Activated CD4-positive, alpha-beta memory T cell treated with anti-CD3 and anti-CD28 coated beads for 36 hours (primary cell): ENCODE results near the gene LGR6. TPM values are rescaled to one million over a fixed set of nuclear protein-coding genes. Genes with fewer than 3 reads are reported as not detected.

ENCODE experiments used
- CTCF ChIA-PET: fragments of 350-600 bp; sonication (Branson Sonifier 250); formaldehyde crosslinking; loops from one replicate; lab custom pipeline; 2021; ENCODE audit warnings: antibody characterized with exemption, inconsistent platforms; lab: Charles Lee
- POLR2A ChIA-PET: fragments of 350-600 bp; sonication (Branson Sonifier 250); formaldehyde crosslinking; loops from one replicate; lab custom pipeline; 2021; ENCODE audit warnings: antibody characterized with exemption; lab: Charles Lee
- DNase-seq: peaks from one replicate; pipeline ENCODE4 v3.0.0-alpha.2; 2020
- H3K27ac Mint-ChIP-seq: one replicate; pipeline ENCODE4 v1.8.0; 2021; ENCODE audit warnings: mixed read lengths
- H3K27me3 Mint-ChIP-seq: one replicate; pipeline ENCODE4 v1.8.0; 2021; ENCODE audit warnings: mixed read lengths
- H3K36me3 Mint-ChIP-seq: one replicate; pipeline ENCODE4 v1.8.0; 2021; ENCODE audit warnings: mixed read lengths
- H3K4me1 Mint-ChIP-seq: one replicate; pipeline ENCODE4 v1.8.0; 2021; ENCODE audit warnings: low read depth, mixed read lengths
- H3K4me3 Mint-ChIP-seq: one replicate; pipeline ENCODE4 v1.8.0; 2021; ENCODE audit warnings: mild to moderate bottlenecking, mixed read lengths
- H3K9me3 Mint-ChIP-seq: one replicate; pipeline ENCODE4 v1.8.0; 2021; ENCODE audit warnings: mixed read lengths
- intact Hi-C: fragments of 100-400 bp; cut with micrococcal nuclease; formaldehyde crosslinking; loops from one replicate; pipeline ENCODE4 v1.15.1; 2023
- total RNA-seq, 2 experiments: library from RNA; stranded (reverse); gene quantifications; one replicate each; pipeline ENCODE4 v1.2.3, GENCODE V29; 2021

LGR6 gene
- total RNA-seq, 2 experiments from 2014 or later: 0.05 to 0.10 TPM

- no peak for DNase-seq
- H3K4me1 Mint-ChIP-seq: peaks cover 11% of the 10 kb centered on the region
- H3K9me3 Mint-ChIP-seq: no peaks in the 10 kb centered on the region
- ChIA-PET CTCF (interaction anchor here (1.3 to 2.8 kb wide), 2 partner anchors 13 to 114 kb away, joined by 5 to 16 read pairs; no protein-coding TSS in a partner anchor), POLR2A (no interaction called here)
- H3K27ac Mint-ChIP-seq: no peak overlapping the region
- no peaks in the 10 kb centered on the region for H3K36me3 Mint-ChIP-seq
- H3K4me3 Mint-ChIP-seq: no peak overlapping the region
- H3K27me3 Mint-ChIP-seq: no peaks in the 10 kb centered on the region
- intact Hi-C loops: no loop called here
These were observed 8.4 kb downstream of the LGR6 start for GRCh38 chr1:202201971-202202370.

GRCh38 chr1:202202500-202203168, 9.0 kb downstream of the LGR6 start:
- intact Hi-C loops: no loop called here
- DNase-seq: no peak
- no peaks in the 10 kb centered on the region for H3K36me3 Mint-ChIP-seq
- ChIA-PET CTCF (interaction anchor here (0.6 to 2.2 kb wide), 3 partner anchors 10 to 133 kb away, joined by 3 to 8 read pairs (median 3); partner anchors contain the start of gene LGR6), POLR2A (no interaction called here)
- H3K27ac Mint-ChIP-seq: no peak overlapping the region
- H3K27me3 Mint-ChIP-seq: no peaks in the 10 kb centered on the region
- peaks cover 11% of the 10 kb centered on the region for H3K4me1 Mint-ChIP-seq
- no peak overlapping the region for H3K4me3 Mint-ChIP-seq
- H3K9me3 Mint-ChIP-seq: no peaks in the 10 kb centered on the region

GRCh38 chr1:202203238-202204039, 9.8 kb downstream of the LGR6 start:
- Mint-ChIP-seq H3K27ac (no peak overlapping the region), H3K4me3 (no peak overlapping the region), H3K4me1 (peaks cover 8% of the 10 kb centered on the region), H3K36me3 (no peaks in the 10 kb centered on the region), H3K27me3 (no peaks in the 10 kb centered on the region), H3K9me3 (no peaks in the 10 kb centered on the region)
- DNase-seq: no peak
- ChIA-PET CTCF (interaction anchor here (0.6 to 2.2 kb wide), 3 partner anchors 11 to 132 kb away, joined by 3 to 8 read pairs (median 3); partner anchors contain the start of gene LGR6), POLR2A (no interaction called here)
- intact Hi-C loops: no loop called here

DNA sequence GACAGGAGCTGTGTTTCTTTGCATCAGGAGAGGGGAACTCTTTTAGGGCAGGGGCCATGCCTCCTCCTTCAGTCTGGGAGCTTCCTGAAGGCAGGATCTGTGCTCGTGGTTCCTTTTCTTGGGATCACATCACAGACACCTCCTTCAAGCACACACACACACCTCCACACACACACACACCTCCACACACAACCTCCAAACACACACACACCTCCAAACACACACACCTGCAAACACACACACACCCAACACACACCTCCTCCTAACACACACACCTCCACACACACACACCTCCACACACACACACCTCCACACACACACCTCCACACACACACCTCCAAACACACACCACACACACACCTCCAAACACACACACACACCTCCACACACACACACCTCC, 10.5 kb downstream of the LGR6 start:
- no peak overlapping the region for H3K4me3 Mint-ChIP-seq
- H3K27ac Mint-ChIP-seq: no peak overlapping the region
- H3K9me3 Mint-ChIP-seq: no peaks in the 10 kb centered on the region
- CTCF ChIA-PET: interaction anchor here (2.2 kb wide), 1 partner anchor 11 kb away, joined by 8 read pairs; the partner anchor contains the start of gene LGR6
- no peaks in the 10 kb centered on the region for H3K36me3 Mint-ChIP-seq
- intact Hi-C loops: no loop called here
- peaks cover 5% of the 10 kb centered on the region for H3K4me1 Mint-ChIP-seq
- DNase-seq: no peak
- H3K27me3 Mint-ChIP-seq: no peaks in the 10 kb centered on the region
- POLR2A ChIA-PET: no interaction called here

DNA sequence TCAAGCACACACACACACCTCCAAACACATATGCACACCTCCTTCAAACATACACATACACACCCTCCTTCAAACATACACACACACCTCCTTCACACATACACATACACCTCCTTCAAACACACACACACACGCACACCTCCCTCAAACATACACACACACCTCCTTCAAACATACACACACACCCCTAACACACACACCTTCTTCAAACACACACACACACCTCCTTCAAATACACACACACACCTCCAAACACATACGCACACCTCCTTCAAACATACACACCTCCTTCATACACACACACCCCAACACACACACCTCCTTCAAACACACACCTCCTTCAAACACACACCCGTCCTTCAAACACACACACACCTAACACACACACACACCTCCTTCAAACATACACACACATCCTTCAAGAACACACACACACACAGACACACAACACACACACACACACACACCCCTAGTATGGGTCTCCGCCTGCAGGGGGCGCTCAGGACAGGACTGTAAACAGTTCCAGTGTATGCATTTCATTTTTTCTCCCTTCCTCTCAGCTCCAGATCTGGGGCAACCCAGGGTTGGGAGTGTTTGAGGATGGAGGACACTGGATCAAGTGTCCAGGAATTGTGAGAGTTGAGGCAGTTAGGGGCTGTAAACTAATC, 12.1 kb downstream of the LGR6 start:
- H3K27me3 Mint-ChIP-seq: no peaks in the 10 kb centered on the region
- DNase-seq: no peak
- ChIA-PET POLR2A (no interaction called here), CTCF (interaction anchor here (1.0 to 1.3 kb wide), 4 partner anchors 9 to 110 kb away, joined by 4 to 9 read pairs (median 4); no protein-coding TSS in a partner anchor)
- no peak overlapping the region for H3K27ac Mint-ChIP-seq
- H3K4me3 Mint-ChIP-seq: no peak overlapping the region
- peaks cover 4% of the 10 kb centered on the region for H3K4me1 Mint-ChIP-seq
- H3K9me3 Mint-ChIP-seq: no peaks in the 10 kb centered on the region
- intact Hi-C loops: no loop called here
- H3K36me3 Mint-ChIP-seq: no peaks in the 10 kb centered on the region

GRCh38 chr1:202207292-202207691, 13.7 kb downstream of the LGR6 start:
- ChIA-PET POLR2A (no interaction called here), CTCF (interaction anchor here (1.3 kb wide), 1 partner anchor 15 kb away, joined by 3 read pairs; no protein-coding TSS in a partner anchor)
- no peaks in the 10 kb centered on the region for H3K36me3 Mint-ChIP-seq
- no peak overlapping the region for H3K4me3 Mint-ChIP-seq
- no peak for DNase-seq
- no peak overlapping the region for H3K27ac Mint-ChIP-seq
- peaks cover 10% of the 10 kb centered on the region for H3K27me3 Mint-ChIP-seq
- intact Hi-C loops: no loop called here
- no peaks in the 10 kb centered on the region for H3K4me1 Mint-ChIP-seq
- H3K9me3 Mint-ChIP-seq: no peaks in the 10 kb centered on the region

GRCh38 chr1:202208351-202208857, 14.8 kb downstream of the LGR6 start:
- H3K4me3 Mint-ChIP-seq: no peak overlapping the region
- intact Hi-C loops: no loop called here
- no peak for DNase-seq
- ChIA-PET CTCF (interaction anchor here (1.3 kb wide), 1 partner anchor 16 kb away, joined by 3 read pairs; no protein-coding TSS in a partner anchor), POLR2A (no interaction called here)
- no peaks in the 10 kb centered on the region for H3K4me1 Mint-ChIP-seq
- no peaks in the 10 kb centered on the region for H3K9me3 Mint-ChIP-seq
- no peaks in the 10 kb centered on the region for H3K36me3 Mint-ChIP-seq
- H3K27me3 Mint-ChIP-seq: peaks cover 21% of the 10 kb centered on the region
- no peak overlapping the region for H3K27ac Mint-ChIP-seq

- no peak for DNase-seq
- no peaks in the 10 kb centered on the region for H3K36me3 Mint-ChIP-seq
- H3K27me3 Mint-ChIP-seq: peaks cover 35% of the 10 kb centered on the region
- CTCF ChIA-PET: no interaction called here
- no peak overlapping the region for H3K27ac Mint-ChIP-seq
- no peaks in the 10 kb centered on the region for H3K9me3 Mint-ChIP-seq
- H3K4me1 Mint-ChIP-seq: peaks cover 7% of the 10 kb centered on the region
- POLR2A ChIA-PET: no interaction called here
- no peak overlapping the region for H3K4me3 Mint-ChIP-seq
- intact Hi-C loops: no loop called here
These were observed 16.8 kb downstream of the LGR6 start for GRCh38 chr1:202210385-202210784.

- intact Hi-C loops: no loop called here
- POLR2A ChIA-PET: no interaction called here
- H3K36me3 Mint-ChIP-seq: no peaks in the 10 kb centered on the region
- H3K4me1 Mint-ChIP-seq: peaks cover 7% of the 10 kb centered on the region
- DNase-seq: no peak
- H3K27ac Mint-ChIP-seq: no peak overlapping the region
- H3K4me3 Mint-ChIP-seq: no peak overlapping the region
- CTCF ChIA-PET: interaction anchor here (1.1 kb wide), 1 partner anchor 19 kb away, joined by 3 read pairs; no protein-coding TSS in a partner anchor
- peaks cover 40% of the 10 kb centered on the region for H3K27me3 Mint-ChIP-seq
- no peaks in the 10 kb centered on the region for H3K9me3 Mint-ChIP-seq
These were observed 17.4 kb downstream of the LGR6 start for GRCh38 chr1:202210969-202211368.

GRCh38 chr1:202212787-202213186, 19.2 kb downstream of the LGR6 start:
- peaks cover 43% of the 10 kb centered on the region for H3K27me3 Mint-ChIP-seq
- no peak overlapping the region for H3K27ac Mint-ChIP-seq
- H3K4me3 Mint-ChIP-seq: no peak overlapping the region
- H3K4me1 Mint-ChIP-seq: peaks cover 7% of the 10 kb centered on the region
- H3K9me3 Mint-ChIP-seq: no peaks in the 10 kb centered on the region
- DNase-seq: no peak
- ChIA-PET POLR2A (interaction anchor here (0.5 kb wide), 1 partner anchor 172 kb away, joined by 4 read pairs; no protein-coding TSS in a partner anchor), CTCF (interaction anchor here (0.6 to 1.0 kb wide), 2 partner anchors 26 to 103 kb away, joined by 3 read pairs; no protein-coding TSS in a partner anchor)
- H3K36me3 Mint-ChIP-seq: no peaks in the 10 kb centered on the region
- intact Hi-C loops: no loop called here

- no peak overlapping the region for H3K27ac Mint-ChIP-seq
- peaks cover 44% of the 10 kb centered on the region for H3K27me3 Mint-ChIP-seq
- no peak overlapping the region for H3K4me3 Mint-ChIP-seq
- H3K9me3 Mint-ChIP-seq: no peaks in the 10 kb centered on the region
- peaks cover 7% of the 10 kb centered on the region for H3K4me1 Mint-ChIP-seq
- H3K36me3 Mint-ChIP-seq: no peaks in the 10 kb centered on the region
- intact Hi-C loops: no loop called here
- DNase-seq: no peak
- POLR2A ChIA-PET: interaction anchor here (0.5 kb wide), 1 partner anchor 173 kb away, joined by 4 read pairs; no protein-coding TSS in a partner anchor
- CTCF ChIA-PET: interaction anchor here (0.6 to 1.9 kb wide), 4 partner anchors 21 to 102 kb away, joined by 3 to 10 read pairs (median 4); no protein-coding TSS in a partner anchor
These were observed 19.9 kb downstream of the LGR6 start for GRCh38 chr1:202213361-202214088.
